ENCODE results near the gene SBF2. TPM values are rescaled to one million over a fixed set of nuclear protein-coding genes. Genes with fewer than 3 reads are reported as not detected.

Gene SBF2
- total RNA-seq, 1 donor from 2014 or later, result 12.0 TPM

- ATAC-seq (ENCODE audit: low read depth) (no peak), DNase-seq (no peak)
- intact Hi-C loops (cut with micrococcal nuclease), result no loop called here
- Mint-ChIP-seq H3K9me3 (no peaks in the 10 kb centered on the region), H3K36me3 (ENCODE audit: low read depth) (no peaks in the 10 kb centered on the region), H3K27ac (no peak overlapping the region), H3K27me3 (no peaks in the 10 kb centered on the region), H3K4me1 (no peaks in the 10 kb centered on the region), H3K4me3 (no peak overlapping the region)
- ChIA-PET POLR2A (no interaction called here), CTCF (no interaction called here)
- no peak for TF ChIP-seq CTCF (IDR thresholded peaks at IDR 0.05)
These were observed 468.1 kb downstream of the SBF2 start for GRCh38 chr11:9825895-9826294.

GRCh38 chr11:9825315-9825714 is 468.7 kb downstream of the SBF2 start:
- Mint-ChIP-seq H3K4me1 (no peaks in the 10 kb centered on the region), H3K27me3 (no peaks in the 10 kb centered on the region), H3K4me3 (no peak overlapping the region), H3K36me3 (ENCODE audit: low read depth) (no peaks in the 10 kb centered on the region), H3K9me3 (no peaks in the 10 kb centered on the region), H3K27ac (no peak overlapping the region)
- TF ChIP-seq CTCF (IDR thresholded peaks at IDR 0.05), result no peak
- DNase-seq, result no peak
- CTCF ChIA-PET, result no interaction called here
- POLR2A ChIA-PET, result no interaction called here
- intact Hi-C loops (cut with micrococcal nuclease), result no loop called here
- no peak for ATAC-seq (ENCODE audit: low read depth)

- intact Hi-C loops (cut with micrococcal nuclease), result no loop called here
- H3K9me3 Mint-ChIP-seq, result no peaks in the 10 kb centered on the region
- POLR2A ChIA-PET, result no interaction called here
- no peak overlapping the region for H3K27ac Mint-ChIP-seq
- CTCF ChIA-PET, result no interaction called here
- no peaks in the 10 kb centered on the region for H3K27me3 Mint-ChIP-seq
- no peak overlapping the region for H3K4me3 Mint-ChIP-seq
- DNase-seq, result no peak
- no peak for TF ChIP-seq CTCF (IDR thresholded peaks at IDR 0.05)
- H3K36me3 Mint-ChIP-seq (ENCODE audit: low read depth), result no peaks in the 10 kb centered on the region
- no peaks in the 10 kb centered on the region for H3K4me1 Mint-ChIP-seq
- no peak for ATAC-seq (ENCODE audit: low read depth)
These were observed 470.1 kb downstream of the SBF2 start for GRCh38 chr11:9823887-9824385.

- intact Hi-C loops (cut with micrococcal nuclease), result no loop called here
- Mint-ChIP-seq H3K36me3 (ENCODE audit: low read depth) (no peaks in the 10 kb centered on the region), H3K4me1 (no peaks in the 10 kb centered on the region), H3K4me3 (no peak overlapping the region), H3K27ac (no peak overlapping the region), H3K9me3 (no peaks in the 10 kb centered on the region), H3K27me3 (no peaks in the 10 kb centered on the region)
- DNase-seq (no peak), ATAC-seq (ENCODE audit: low read depth) (no peak)
- POLR2A ChIA-PET, result no interaction called here
- no peak for TF ChIP-seq CTCF (IDR thresholded peaks at IDR 0.05)
- CTCF ChIA-PET, result no interaction called here
These were observed 470.6 kb downstream of the SBF2 start for GRCh38 chr11:9823439-9823838.

- POLR2A ChIA-PET, result interaction anchor here (0.6 kb wide), 1 partner anchor 608 kb away, joined by 8 read pairs; no protein-coding TSS in a partner anchor
- CTCF ChIA-PET, result no interaction called here
- ATAC-seq (ENCODE audit: low read depth) (no peak), DNase-seq (no peak)
- Mint-ChIP-seq H3K4me1 (no peaks in the 10 kb centered on the region), H3K9me3 (no peaks in the 10 kb centered on the region), H3K36me3 (ENCODE audit: low read depth) (peaks cover 3% of the 10 kb centered on the region), H3K27ac (no peak overlapping the region), H3K4me3 (no peak overlapping the region), H3K27me3 (no peaks in the 10 kb centered on the region)
- TF ChIP-seq CTCF (IDR thresholded peaks at IDR 0.05), result no peak
- intact Hi-C loops (cut with micrococcal nuclease), result no loop called here
These were observed 472.8 kb downstream of the SBF2 start for GRCh38 chr11:9821008-9821752.
